Endometrium (tissue), 2 donors: Measurements from ENCODE around the gene CCSAP.
"Not testable (repeated sequence)": the region's sequence is repeated elsewhere in the genome, so short reads cannot be mapped to it uniquely, and the experiment has no call there.

Source experiments
- FAIRE-seq: peaks from 2 replicates; lab custom pipeline; 2012; peaks lifted over from hg19 to GRCh38; lab: Jason Lieb, UNC
- donor health status: control.
- donor health status: control.

The CCSAP gene

DNA sequence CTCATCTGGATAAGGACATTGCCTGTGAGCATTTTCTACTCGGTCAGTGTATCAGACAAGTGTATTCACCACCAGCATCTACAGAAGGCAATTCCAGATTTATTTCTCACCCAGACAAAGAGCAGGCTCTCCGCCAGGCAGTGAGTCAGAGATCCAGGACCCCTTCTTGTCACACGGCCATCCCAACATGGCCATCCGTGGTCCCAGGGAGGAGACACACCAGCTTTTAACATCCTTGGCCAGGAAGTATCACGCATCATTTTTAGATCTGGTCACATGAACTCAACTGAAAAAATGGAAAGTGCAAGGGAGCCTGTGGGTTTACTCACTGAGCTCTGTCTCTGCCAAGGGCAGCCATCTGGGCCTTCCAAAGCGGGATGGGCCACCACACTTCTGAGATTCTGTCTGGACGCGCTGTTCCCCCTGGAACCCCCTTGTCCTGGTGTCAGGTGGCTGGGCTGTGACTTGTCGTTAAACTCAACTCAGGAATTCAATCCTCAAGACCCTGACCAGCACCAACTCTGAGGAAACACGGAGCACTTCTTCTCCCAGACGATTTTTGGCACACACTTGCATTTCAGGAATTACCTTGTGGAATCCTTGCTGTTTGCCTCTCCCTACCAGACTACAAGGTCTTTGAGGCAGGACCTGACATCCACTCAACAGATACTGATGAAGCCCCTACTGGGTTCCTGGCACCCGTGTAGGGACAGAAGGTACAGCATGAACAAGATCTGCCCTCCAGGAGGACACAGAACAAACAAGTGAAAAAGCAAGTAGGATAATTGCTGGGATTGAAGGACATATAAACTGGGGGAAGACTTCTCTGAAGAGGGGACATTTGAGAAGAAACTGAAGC lies 21.6 kb upstream of the CCSAP start:
- FAIRE-seq: no peak

DNA sequence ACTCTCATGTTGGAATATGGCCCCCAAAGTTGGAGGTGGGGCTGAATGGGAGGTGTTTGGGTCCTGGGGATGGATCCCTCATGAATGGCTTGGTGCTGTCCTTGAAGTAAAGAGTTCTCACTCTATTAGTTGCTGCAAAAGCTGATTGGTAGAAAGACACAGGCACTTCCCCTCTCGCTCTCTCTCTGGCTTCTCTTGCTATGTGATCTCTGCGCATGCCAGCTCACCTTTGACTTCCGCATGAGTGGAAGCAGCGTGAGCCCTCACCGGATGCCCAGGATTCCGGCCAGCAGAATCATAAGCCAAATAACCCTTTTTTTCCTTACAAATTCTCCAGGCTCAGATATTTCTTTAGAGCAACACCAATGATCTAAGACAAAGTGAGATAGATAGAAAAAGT lies 20.9 kb upstream of the CCSAP start:
- no peak for FAIRE-seq

DNA sequence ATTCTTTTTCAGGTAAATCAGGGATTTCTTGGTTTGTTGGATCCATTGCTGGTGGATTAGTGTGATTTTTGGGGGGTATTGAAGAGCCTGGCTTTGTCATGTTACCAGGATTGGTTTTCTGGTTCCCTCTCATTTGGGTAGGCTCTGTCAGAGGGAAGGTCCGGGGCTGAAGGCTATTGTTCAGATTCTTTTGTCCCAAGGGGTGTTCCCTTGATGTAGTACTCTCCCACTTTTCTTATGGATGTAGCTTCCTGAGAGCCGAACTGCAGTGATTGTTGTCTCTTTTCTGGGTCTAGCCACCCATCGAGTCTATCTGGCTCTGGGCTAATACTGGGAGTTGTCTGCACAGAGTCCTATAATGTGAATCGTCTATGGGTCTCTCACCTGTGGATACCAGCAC lies 17.6 kb upstream of the CCSAP start:
- no peak for FAIRE-seq

DNA sequence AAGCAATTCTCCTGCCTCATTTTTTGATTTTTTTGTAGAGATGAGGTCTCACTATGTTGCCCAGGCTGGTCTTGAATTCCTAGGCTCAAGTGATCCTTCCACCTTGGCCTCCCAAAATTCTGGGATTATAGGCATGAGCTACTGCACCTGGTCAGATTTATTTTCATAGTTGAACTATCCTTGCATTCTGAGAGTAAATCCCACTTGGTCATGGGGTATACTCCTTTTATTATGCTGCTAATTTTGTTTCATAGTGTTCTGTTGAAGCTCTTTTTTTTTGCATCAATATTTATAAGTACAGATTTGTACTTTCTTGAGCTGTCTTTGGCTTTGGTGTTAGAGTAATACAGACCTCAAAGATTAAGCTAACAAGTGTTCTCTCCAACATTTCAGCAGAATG lies 12.8 kb upstream of the CCSAP start:
- no peak for FAIRE-seq

DNA sequence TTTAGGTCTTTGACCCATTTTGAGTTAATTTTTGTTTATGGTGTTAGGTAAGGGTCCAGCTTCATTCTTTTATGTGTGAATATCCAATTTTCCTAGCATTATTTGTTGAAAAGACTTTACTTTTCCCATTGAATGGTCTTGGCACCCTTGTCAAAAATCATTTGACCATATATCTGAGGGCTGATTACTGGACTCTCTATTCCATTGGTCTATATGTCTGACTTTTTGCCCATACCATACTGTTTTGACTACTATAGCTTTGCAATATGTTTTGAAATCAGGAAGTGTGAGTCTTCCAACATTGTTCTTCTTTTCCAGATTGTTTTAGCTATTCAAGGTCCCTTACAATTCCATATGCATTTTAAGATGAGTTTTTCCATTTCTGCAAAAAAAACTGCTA lies 11.4 kb upstream of the CCSAP start:
- FAIRE-seq: no peak

DNA sequence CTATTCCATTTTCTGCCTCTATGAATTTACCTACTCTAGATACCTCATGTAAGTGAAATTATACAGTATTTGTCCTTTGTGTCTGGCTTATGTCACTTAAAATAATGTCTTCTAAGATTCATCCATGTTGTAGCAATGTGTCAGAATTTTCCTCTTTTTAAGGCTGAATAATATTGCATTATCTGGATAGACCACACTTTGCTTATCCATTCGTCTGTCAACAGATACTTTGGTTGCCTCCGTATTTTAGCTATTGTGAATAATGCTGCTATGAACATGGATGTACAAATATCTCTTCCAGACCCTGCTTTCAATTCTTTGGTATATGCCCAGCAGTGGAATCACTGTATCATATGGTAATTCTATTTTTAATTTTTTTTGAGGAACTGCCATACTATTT lies 10.1 kb upstream of the CCSAP start:
- no peak for FAIRE-seq

DNA sequence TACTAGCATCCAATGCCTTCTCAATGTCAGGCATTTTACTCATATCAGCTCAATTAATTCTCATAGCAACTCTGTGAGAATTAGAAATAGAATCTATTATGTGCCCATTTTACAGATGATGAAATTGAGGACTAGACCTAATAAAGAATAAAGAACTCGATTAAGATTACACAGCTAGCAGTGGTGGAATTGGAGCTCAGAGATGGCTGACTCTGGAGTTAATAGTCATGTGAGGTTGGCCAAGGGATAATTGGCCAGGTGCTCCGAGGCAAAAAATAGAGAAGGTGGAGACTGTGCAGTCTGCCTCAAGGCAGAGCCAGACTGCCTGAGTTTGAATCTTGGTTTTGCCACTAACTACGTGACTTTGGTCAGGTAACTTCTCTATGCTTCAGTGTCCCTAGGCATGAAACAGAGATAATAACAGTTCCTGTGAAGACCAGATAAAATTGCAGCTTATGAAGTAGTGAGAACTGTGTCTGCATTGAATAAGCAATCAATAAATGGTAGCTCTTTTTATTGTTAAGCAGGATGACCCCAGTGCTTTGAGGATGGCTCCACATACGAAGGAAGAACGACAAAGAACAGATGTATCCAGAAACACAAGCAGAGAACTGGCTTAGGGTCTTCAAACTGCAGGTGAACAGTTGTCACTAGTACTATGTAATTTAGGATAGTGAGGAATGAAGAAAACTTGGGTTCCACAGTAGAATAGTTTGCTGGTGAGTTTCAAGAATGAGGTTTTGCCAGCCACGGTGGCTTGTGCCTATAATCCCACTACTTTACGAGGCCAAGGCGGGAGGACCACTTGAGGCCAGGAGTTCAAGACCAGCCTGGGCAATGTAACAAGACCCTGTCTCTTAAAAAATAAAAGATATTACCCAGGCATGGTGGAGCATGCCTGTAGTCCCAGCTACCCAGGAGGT lies 6.9 kb upstream of the CCSAP start:
- no peak for FAIRE-seq

DNA sequence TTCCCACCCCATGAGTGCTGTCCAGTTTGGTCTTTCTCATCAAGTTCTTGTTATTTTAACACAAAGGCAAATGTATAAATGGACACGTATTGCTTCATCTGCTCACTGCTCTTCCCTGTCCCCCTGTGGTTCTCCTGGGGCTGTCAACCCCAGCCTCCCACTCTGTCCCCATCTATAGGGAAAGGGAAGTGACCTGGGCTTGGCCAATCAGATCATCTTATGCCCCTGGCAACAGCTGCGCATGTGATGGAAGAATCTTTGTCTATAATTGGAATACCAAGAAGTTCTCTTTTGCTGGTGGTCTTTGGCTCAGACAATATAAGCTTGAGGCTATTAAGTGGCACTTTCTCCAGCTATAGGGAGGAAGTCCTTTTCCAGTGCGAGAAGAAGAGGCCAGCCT lies 4.7 kb upstream of the CCSAP start:
- FAIRE-seq: no peak

DNA sequence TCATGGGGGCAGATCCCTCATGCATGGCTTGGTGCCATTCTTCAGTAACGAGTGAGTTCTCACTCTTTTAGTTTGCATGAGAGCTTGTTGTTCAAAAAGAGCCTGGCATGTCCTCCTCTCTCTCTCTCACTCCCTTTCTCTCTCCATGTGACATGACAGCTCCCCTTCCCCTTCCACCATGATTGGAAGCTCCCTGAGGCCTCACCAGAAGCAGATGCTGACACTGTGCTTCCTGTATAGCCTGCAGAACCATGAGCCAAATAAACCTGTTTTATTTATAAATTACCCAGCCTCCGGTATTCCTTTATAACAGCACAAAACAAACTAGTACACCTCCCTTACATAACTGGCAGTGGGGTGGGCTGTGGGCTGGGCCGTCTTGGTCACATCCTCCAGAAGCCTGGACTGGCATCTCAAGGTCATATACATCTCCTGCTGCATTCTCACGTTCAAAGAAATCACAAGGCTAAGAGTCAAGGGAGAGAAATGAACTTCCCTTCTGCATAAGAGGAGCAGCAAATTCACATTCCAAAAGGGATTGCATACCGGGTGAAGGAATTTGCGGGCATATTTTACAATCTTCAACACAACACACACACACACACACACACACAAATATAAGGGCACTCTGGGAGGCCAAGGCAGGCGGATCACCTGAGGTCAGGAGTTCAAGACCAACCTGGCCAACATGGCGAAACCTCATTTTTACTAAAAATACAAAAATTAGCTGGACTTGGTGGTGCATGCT lies 2.3 kb upstream of the CCSAP start:
- no peak for FAIRE-seq

DNA sequence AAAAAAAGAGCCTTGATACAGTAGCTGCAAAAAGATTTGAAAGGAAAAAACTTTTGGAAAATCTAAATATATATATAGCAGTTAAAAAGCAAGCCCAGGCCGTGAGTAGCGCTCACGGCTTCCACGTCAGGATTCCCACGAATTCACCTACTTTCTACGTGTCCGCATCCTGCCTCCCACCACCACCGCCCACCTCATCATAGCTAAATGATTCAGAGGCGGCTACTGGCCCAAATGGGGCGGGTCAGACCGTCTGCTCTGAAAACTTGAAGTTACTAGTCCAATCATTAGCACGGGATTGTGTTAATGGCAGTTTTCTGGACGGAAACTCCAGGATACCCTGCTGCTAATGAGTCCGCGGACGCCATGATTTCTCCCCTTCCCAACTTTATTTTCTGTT lies 1.3 kb upstream of the CCSAP start:
- FAIRE-seq: no peak

DNA sequence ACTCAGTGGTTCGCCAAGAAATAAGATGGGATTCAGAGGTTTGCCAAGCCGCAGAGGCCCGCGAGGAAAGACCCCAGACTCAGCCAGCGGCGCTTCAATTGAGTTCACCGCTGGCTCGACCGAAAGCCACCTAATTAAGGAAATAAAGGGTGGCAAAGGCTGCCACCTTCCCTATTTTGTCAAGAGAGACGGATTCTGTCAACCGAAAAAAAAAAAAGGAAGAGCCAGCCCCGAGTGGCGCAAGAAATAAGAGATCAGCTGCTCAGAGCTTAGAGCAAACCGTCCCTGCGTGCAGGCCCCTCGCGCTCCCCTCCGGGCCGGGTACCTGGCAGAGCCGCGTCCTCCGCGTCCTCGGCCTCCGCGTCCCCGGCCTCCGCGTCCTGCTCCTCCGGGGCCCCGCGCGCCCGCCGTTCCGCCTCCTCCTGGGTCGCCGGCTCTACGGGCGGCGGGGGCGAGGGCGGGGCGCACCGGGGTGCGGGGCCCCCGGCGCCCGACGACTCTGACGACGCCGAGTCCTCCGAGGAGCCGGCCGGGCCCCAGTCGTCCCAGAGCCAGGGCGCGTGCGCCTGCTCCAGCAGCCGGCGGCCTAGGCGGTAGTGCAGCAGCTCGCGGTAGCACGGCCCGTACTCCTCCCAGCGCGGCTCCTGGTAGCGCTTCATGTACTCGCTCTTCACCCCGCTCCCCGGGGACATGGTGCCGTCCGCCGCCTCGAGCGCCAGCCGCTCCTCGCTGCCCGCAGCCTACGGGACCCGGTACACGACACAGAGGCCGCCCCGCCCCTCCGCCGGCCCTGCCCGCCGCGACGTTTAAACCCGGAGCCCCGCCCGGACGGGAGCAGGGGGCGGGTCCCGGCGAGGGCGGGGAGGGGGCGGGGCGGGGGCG lies 832 bp downstream of the CCSAP start:
- FAIRE-seq: no peak

DNA sequence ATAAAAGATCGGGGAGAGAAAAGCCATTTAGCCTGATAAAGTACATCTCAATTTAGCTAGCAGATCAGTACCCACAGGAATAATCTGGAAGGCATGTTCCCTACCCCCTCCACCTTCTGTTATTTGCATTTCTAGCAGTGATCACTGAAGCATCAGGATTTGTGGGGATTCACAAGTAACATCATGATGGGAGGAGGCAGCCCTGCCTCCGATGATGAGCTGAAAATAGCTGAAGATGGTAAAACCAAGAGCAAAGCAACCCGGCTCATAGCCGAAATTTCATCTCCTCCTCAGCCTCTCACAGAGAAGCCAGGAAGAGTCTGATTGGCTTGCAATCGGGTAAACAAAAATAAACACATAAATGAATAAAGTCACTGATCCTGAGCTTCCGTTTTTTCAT lies 2.4 kb downstream of the CCSAP start:
- no peak for FAIRE-seq

DNA sequence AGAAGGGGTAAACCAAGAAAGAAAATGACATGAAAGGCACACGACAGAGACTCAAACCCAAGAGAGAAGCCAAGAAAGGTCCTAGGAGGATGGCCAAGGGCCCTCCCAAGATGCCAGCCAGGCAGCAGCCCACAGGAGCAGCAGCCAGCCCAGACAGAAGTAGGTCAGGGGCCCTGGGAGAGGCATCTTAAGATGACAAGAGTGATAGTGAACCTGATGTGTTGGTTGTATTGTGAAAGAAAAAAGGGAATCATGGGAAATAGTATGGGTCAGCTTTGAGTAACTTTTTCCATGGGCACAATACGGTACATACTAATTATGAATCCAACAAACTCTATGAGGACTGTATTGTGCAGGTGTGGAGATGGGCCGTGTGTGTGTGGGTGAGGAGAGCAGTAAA lies 3.3 kb downstream of the CCSAP start:
- FAIRE-seq: no peak

DNA sequence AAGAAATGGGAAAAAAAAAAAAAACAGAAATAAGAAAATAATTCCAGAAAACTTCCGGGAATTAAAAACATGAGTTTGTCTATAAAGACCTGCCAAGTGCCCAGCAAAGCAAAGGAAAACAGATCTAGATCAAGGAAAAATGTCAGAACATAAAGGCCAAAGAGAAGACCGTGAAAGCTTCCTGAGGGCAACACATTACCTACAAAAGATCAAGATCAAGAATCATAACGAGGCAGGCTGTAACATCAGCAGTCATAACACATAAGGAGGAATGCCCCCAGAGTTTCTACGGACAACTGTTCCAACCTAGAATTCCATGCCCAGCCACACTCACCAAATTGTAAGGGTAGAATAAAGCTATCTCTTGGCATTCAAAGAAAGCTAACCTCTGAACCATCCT lies 3.8 kb downstream of the CCSAP start:
- no peak for FAIRE-seq

DNA sequence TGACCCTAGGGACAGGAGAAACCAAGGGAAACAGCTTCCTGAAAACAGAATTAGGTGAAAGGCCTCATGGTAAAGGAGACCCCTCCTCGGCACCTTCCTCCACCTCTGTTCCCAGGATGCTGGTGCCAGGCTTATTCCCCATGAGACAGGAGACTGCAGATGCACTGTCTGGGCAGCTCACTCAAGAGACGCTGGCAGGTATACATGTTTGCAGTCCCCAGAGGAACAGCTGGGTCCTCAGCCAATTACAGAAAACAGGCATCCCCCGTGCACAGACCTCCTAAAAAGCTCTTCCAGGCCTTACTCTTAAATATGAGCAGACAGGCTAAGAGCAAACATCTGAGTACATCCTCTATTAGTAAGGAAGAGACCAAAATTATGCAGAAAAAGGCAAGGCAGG lies 6.5 kb downstream of the CCSAP start:
- FAIRE-seq: no peak

DNA sequence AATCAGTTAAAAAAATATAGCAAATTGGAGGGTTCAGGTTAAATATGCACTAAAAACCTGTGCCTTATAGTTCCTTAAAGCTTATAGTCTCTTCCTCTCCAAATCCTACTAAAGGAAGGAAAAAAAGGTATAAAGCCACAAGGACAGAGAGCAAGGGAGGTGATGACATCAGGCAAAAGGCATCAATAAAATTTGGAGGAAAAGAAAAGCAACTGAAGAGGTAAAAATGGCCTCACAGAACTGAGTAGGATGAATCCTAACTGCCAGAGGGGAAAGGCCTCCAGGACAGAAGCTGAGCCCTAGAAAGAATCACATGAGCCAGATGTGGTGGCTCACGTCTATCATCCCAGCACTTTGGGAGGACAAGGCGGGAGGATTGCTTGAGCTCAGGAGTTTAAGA lies 8.1 kb downstream of the CCSAP start:
- FAIRE-seq: no peak

DNA sequence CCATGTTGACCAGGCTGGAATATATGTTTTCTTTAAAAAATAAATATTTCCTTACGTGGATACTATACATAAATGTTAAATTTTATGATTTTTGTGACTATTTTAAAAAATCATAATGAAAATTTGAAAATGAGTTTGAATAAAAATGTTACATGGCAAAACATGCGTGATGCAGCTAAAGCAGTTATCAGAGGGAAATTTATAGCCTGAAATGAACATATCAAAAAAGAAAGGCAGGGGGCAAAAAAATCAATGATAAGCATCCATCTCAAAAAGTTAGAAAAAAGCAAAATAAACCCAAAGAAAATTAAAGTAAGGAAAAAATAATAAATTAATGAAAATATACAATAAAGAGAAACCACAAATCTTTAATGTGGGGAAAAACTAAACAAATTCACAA lies 8.6 kb downstream of the CCSAP start:
- no peak for FAIRE-seq

DNA sequence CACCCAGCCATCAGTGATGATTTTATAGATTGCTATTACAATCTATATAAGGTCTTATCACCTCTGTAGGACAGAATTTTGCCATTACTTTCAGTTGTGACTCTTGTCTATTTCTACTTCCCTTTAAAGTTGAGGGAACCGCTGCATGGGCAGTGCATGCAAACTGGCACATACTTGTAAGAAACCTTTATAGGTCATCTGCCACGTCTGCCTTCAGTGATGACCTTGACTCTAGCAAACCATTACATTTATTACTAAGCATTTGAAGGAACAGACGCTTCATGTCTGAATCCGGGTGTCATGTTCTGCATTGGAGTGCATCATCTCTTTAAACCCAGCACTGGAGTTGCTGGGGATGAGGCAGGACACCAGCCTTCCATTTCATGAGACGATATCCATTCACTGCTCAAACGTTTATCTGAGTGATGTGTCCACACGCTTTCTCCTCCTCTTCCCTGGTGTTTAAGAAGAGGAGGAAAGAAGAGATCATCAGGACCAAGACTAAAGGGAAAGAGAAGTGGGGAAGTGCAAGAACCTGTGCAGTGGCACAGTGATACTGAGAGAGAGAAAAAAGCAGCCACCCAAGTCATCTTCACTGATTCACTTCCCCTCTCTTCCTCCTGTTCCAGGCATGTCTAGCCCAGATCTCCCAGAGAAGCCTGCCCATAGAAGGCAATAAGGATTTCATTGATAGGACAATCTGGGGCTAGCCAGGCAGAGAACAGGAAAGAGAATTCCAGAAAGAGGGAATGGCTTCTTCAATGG lies 14.1 kb downstream of the CCSAP start:
- no peak for FAIRE-seq

DNA sequence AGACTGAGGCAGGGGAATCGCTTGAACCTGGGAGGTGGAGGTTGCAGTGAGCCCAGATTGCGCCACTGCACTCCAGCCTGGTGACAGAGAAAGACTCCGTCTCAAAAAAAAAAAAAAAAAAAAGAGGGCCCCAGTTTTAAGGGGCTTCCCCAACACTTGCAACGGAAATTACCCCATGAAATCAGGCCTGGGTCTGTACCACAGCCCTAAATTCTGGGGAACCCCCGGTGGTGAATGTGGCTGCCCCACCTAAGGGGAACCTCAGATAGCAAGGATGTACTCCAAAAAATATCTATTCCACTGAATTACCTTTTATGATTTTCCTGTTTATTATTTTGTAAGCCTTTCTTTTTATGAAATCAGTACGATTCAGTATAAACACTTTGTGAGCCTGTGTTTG lies 15.1 kb downstream of the CCSAP start:
- FAIRE-seq: not testable (repeated sequence)

DNA sequence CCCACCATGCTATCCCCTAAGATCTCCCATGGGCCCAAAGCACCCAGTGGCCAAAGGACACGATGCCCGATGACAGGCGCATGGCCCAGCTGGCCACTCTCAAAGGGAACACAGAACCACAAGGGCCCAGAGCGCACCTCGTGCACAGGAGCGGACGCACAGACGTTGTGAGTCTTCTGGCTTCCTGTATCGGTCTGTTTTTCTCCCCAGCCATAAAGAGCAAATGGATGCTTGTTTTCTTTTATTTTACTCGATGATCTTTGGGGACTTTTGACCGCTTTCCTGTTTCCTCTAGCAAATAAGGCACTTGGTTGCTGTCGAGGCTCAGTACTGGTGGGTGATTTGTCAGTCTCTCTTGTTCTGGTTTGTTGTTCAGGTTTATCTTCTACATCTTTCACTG lies 16.2 kb downstream of the CCSAP start:
- FAIRE-seq: no peak
